Parathyroid adenoma (tissue), 2 donors: Measurements from ENCODE around the gene BMPR2.
"Not testable (repeated sequence)": the region's sequence is repeated elsewhere in the genome, so short reads cannot be mapped to it uniquely, and the experiment has no call there.

Source experiments
- H2AFZ ChIP-seq: fragments of 300-600 bp; sonication (generic); one replicate; pipeline ENCODE4 v1.7.0; 2017; ENCODE audit warnings: antibody characterized with exemption, mild to moderate bottlenecking
- H3K27ac ChIP-seq: fragments of 300-600 bp; sonication (generic); one replicate; pipeline ENCODE4 v1.7.0; 2017
- H3K27me3 ChIP-seq: fragments of 300-600 bp; sonication (generic); one replicate; pipeline ENCODE4 v1.7.0; 2017; ENCODE audit warnings: low read length; ENCODE audit not compliant: control insufficient read depth, insufficient read depth
- H3K36me3 ChIP-seq: fragments of 300-600 bp; sonication (generic); one replicate; pipeline ENCODE4 v1.7.0; 2017; ENCODE audit warnings: low read length; ENCODE audit not compliant: control insufficient read depth, insufficient read depth
- H3K4me1 ChIP-seq: fragments of 300-600 bp; sonication (generic); one replicate; pipeline ENCODE4 v1.7.0; 2017; ENCODE audit warnings: control low read depth
- H3K4me2 ChIP-seq: fragments of 300-600 bp; sonication (generic); one replicate; pipeline ENCODE4 v1.7.0; 2017; ENCODE audit warnings: low read length
- H3K4me3 ChIP-seq: fragments of 300-600 bp; sonication (generic); one replicate; pipeline ENCODE4 v1.7.0; 2017; ENCODE audit warnings: low read depth, low read length
- H3K79me2 ChIP-seq: fragments of 300-600 bp; sonication (generic); one replicate; pipeline ENCODE4 v1.7.0; 2017; ENCODE audit warnings: control low read depth
- H3K9ac ChIP-seq: fragments of 300-600 bp; sonication (generic); one replicate; pipeline ENCODE4 v1.7.0; 2017; ENCODE audit warnings: mild to moderate bottlenecking
- H3K9me3 ChIP-seq: fragments of 300-600 bp; sonication (generic); one replicate; pipeline ENCODE4 v1.7.0; 2017; ENCODE audit warnings: low read length; ENCODE audit not compliant: control insufficient read depth
- TF ChIP-seq, protein P1 (sequence below): fragments of 300-600 bp; sonication (generic); IDR thresholded peaks from one replicate; pipeline ENCODE4 v1.7.0; 2017; ENCODE audit warnings: antibody characterized with exemption, mild to moderate bottlenecking
- donor health status: primary hyperparathyroidism.

The BMPR2 gene

DNA sequence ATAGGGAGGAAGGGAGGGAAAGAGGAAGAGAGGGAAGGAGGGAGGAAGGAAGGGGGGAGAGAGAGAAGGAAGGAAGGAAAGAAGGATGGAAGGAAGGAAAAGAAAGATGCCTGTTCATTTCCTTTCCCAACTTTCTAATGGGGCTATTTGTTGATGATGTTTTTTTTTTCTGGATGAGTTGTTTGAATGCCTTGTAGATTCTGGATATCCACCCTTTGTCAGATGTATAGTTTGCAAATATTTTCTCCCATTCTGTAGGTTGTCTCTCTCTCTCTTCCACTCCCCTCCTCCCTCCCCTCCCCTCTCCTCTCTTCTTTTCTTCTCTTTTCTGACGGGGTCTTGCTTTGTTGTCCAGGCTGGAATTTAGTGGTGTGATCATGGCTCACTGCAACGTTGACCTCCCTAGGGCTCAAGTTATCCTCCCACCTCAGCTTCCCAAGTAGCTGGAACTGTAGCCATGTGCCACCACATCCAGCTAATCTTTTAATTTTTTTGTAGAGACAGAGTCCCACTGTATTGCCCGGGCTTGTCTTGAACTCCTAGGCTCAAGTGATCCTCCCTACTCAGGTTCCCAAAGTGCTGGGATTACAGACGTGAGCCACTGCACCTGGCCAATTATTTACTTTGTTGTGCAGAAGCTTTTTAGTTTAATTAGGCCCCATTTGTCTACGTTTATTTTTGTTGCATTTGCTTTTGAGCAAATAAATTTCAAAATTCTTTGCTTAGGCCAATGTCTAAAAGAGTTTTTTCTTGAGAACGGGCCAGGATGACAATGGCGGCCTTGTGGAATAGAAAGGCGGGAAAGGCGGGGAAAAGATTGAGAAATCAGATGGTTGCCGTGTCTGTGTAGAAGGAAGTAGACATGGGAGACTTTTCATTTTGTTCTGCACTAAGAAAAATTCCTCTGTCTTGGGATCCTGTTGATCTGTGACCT, 201.4 kb downstream of the BMPR2 start:
- H3K4me2 ChIP-seq: no peak overlapping the region
- no peaks in the 10 kb centered on the region for H3K27me3 ChIP-seq
- no peaks in the 10 kb centered on the region for H3K4me1 ChIP-seq
- no peak overlapping the region for H3K4me3 ChIP-seq
- TF ChIP-seq, protein P1, sequence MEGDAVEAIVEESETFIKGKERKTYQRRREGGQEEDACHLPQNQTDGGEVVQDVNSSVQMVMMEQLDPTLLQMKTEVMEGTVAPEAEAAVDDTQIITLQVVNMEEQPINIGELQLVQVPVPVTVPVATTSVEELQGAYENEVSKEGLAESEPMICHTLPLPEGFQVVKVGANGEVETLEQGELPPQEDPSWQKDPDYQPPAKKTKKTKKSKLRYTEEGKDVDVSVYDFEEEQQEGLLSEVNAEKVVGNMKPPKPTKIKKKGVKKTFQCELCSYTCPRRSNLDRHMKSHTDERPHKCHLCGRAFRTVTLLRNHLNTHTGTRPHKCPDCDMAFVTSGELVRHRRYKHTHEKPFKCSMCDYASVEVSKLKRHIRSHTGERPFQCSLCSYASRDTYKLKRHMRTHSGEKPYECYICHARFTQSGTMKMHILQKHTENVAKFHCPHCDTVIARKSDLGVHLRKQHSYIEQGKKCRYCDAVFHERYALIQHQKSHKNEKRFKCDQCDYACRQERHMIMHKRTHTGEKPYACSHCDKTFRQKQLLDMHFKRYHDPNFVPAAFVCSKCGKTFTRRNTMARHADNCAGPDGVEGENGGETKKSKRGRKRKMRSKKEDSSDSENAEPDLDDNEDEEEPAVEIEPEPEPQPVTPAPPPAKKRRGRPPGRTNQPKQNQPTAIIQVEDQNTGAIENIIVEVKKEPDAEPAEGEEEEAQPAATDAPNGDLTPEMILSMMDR: no peak
- H3K27ac ChIP-seq: no peak overlapping the region
- no peak overlapping the region for H3K9ac ChIP-seq
- H3K9me3 ChIP-seq: no peaks in the 10 kb centered on the region
- no peaks in the 10 kb centered on the region for H3K79me2 ChIP-seq
- no peaks in the 10 kb centered on the region for H3K36me3 ChIP-seq
- H2AFZ ChIP-seq: no peak overlapping the region

DNA sequence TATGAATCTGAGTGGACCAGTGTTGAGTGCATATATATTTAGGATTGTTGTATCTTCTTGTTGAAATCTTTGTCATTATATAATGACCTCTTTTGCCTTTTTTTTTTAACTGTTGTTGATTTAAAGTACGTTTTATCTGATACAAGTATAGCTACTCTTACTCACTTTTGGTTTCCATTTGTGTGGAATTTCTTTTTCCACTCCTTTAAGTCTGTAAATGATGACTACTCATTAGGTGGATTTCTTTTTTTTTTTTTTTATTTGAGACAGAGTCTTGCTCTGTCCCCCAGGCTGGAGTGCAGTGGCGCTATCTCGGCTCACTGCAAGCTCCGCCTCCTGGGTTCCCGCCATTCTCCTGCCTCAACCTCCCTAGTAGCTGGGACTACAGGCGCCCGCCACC, 206.7 kb downstream of the BMPR2 start:
- not testable (repeated sequence) for H3K9me3 ChIP-seq, H2AFZ ChIP-seq, H3K4me1 ChIP-seq, H3K4me2 ChIP-seq, H3K27me3 ChIP-seq, H3K79me2 ChIP-seq, H3K4me3 ChIP-seq, H3K9ac ChIP-seq, H3K27ac ChIP-seq, H3K36me3 ChIP-seq

DNA sequence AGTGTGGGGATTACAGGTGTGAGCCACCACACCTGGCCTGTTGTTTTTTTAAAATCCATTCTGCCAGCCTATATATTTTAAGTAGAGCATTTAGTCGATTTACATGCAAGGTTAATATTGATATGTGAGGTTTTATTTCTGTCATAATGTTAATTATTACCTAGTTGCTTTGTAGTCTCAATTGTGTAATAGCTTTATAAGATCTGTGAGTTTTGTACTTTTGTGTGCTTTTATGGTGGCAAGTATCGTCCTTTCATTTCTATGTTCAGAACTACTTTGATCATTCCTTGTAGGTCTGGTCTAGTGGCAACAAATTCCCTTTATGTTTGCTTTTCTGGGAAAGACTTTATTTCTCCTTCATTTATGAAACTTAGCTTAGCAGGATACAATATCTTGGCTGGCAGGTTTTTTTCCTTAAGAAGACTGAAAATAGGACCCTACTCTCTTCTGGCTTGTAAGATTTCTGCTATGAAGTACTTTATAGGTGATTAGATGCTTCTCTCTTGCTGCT, 207.6 kb downstream of the BMPR2 start:
- H3K4me2 ChIP-seq: no peak overlapping the region
- H3K79me2 ChIP-seq: no peaks in the 10 kb centered on the region
- H3K9me3 ChIP-seq: no peaks in the 10 kb centered on the region
- H3K27ac ChIP-seq: no peak overlapping the region
- H3K27me3 ChIP-seq: no peaks in the 10 kb centered on the region
- no peak overlapping the region for H3K4me3 ChIP-seq
- no peak overlapping the region for H2AFZ ChIP-seq
- no peaks in the 10 kb centered on the region for H3K36me3 ChIP-seq
- peaks cover 3% of the 10 kb centered on the region for H3K4me1 ChIP-seq
- H3K9ac ChIP-seq: no peak overlapping the region
- TF ChIP-seq, protein P1: no peak

DNA sequence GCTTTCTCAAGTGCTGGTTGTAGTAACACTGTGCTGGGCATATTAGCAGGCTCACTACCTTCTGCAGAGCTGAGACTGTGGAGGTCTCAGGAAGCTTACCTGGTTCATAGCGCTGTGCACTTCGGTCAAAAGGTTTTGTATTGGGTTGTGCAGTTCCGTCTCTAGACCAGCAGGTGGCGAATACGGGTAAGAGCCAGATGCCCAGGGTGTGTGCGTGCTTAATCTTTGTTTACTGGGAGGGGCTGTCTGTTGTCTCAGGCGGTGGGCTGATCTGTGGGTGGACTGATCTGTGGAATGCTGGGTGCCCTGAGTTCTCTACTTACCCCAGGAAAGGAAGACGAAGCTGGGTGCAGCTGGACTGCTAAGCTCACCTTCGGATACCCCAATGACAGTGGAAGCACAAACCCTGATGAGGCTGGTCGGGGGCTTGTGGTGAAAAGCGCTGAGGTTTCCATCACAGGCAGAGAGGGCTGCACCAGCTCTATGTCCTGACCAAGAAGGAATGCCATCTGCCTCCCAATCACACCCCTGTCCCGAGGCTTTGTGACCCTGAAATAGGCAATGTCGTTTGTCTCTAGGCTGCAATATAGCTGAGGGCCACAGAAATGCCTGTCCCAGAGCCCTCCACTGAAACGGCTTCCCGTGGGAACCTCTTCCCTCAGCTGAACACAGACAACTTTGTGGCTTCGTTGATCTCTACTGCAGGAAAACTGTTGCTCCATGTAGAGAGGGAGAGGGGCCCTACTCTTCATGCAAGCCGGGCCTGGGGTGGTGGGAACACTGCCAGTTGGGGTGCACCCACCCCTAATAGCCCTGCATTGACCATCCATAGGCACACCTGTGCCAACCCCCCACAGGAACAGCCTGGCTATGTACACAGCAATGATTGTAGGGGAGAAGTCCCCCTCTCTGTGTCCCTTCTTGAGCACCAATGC, 212.8 kb downstream of the BMPR2 start:
- peak overlapping the region; percentile 13 for H3K4me2 ChIP-seq
- TF ChIP-seq, protein P1: peak; percentile 97
- no peak overlapping the region for H3K4me3 ChIP-seq
- H3K9ac ChIP-seq: no peak overlapping the region
- peak overlapping the region; percentile 62 for H2AFZ ChIP-seq
- no peaks in the 10 kb centered on the region for H3K9me3 ChIP-seq
- no peak overlapping the region for H3K27ac ChIP-seq
- H3K79me2 ChIP-seq: no peaks in the 10 kb centered on the region
- peaks cover 3% of the 10 kb centered on the region for H3K4me1 ChIP-seq
- no peaks in the 10 kb centered on the region for H3K27me3 ChIP-seq
- H3K36me3 ChIP-seq: no peaks in the 10 kb centered on the region

DNA sequence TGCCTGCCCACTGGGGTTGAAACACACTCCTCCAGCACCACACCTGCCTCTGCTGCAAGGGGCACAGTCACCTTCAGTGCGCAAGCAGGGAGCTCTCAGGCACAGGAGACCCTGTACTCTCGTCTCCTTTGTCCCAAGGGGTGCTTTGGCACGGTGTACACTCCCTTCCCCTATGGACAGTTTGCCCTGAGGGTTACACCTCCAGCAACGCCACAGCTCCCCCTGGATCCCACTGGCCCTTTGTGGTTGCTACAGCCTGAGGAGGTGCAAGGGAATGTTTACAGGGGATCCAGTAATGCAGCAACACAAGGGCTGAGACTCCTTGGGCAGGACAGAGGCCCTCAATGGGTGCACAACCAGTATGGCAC, 213.4 kb downstream of the BMPR2 start:
- Histone ChIP-seq H3K79me2 (no peaks in the 10 kb centered on the region), H2AFZ (no peak overlapping the region), H3K9ac (no peak overlapping the region), H3K4me3 (no peak overlapping the region), H3K9me3 (no peaks in the 10 kb centered on the region), H3K4me1 (peaks cover 3% of the 10 kb centered on the region), H3K27ac (no peak overlapping the region), H3K36me3 (no peaks in the 10 kb centered on the region), H3K4me2 (no peak overlapping the region), H3K27me3 (no peaks in the 10 kb centered on the region)
- TF ChIP-seq, protein P1: no peak
